ENCODE measurements around the gene STRN.
"Not testable (repeated sequence)": the region's sequence is repeated elsewhere in the genome, so short reads cannot be mapped to it uniquely, and the experiment has no call there.

STRN gene

GRCh38 chr2:36906277-36906676 is 60.1 kb downstream of the STRN start:
- DNase-seq, result no peak

GRCh38 chr2:36904636-36905035 is 61.7 kb downstream of the STRN start:
- DNase-seq, result no peak

- no peak for DNase-seq
These were observed 63.8 kb downstream of the STRN start for GRCh38 chr2:36902385-36903120.

GRCh38 chr2:36892805-36893204 is 73.5 kb downstream of the STRN start:
- no peak for DNase-seq

GRCh38 chr2:36889795-36890194 is 76.5 kb downstream of the STRN start:
- DNase-seq, result no peak

GRCh38 chr2:36887095-36887494 is 79.2 kb downstream of the STRN start:
- DNase-seq, result not testable (repeated sequence)

GRCh38 chr2:36886664-36887063 is 79.7 kb downstream of the STRN start:
- no peak for DNase-seq

GRCh38 chr2:36885605-36886004 is 80.7 kb downstream of the STRN start:
- no peak for DNase-seq

- no peak for DNase-seq
These were observed 83.8 kb downstream of the STRN start for GRCh38 chr2:36882532-36882931.

- DNase-seq, result no peak
These were observed 84.5 kb downstream of the STRN start for GRCh38 chr2:36881816-36882215.

- no peak for DNase-seq
These were observed 87.9 kb downstream of the STRN start for GRCh38 chr2:36878429-36878828.

- no peak for DNase-seq
These were observed 95.1 kb downstream of the STRN start for GRCh38 chr2:36871068-36871707.

GRCh38 chr2:36869606-36870005 is 96.7 kb downstream of the STRN start:
- DNase-seq, result no peak

GRCh38 chr2:36861896-36862295 is 104.4 kb downstream of the STRN start:
- DNase-seq, result no peak

GRCh38 chr2:36859366-36859792 is 107.0 kb downstream of the STRN start:
- DNase-seq, result no peak

GRCh38 chr2:36858551-36859365 is 107.6 kb downstream of the STRN start:
- DNase-seq, result no peak

GRCh38 chr2:36857713-36858112 is 108.6 kb downstream of the STRN start:
- no peak for DNase-seq

GRCh38 chr2:36855429-36855828 is 110.9 kb downstream of the STRN start:
- no peak for DNase-seq

- DNase-seq, result no peak
These were observed 112.1 kb downstream of the STRN start for GRCh38 chr2:36854241-36854640.

- no peak for DNase-seq
These were observed 117.1 kb downstream of the STRN start for GRCh38 chr2:36849265-36849664.

- no peak for DNase-seq
These were observed 122.5 kb downstream of the STRN start for GRCh38 chr2:36843838-36844237.

- DNase-seq, result no peak
These were observed 126.2 kb downstream of the STRN start for GRCh38 chr2:36839976-36840617.

Measured in activated naive CD4-positive, alpha-beta T cell (primary cell).